NB4 (cell line): Measurements from ENCODE around the gene LRMDA.
A peak's percentile ranks its signal among the peaks of the same experiment; 100 is the strongest.

ENCODE experiments used
- DNase-seq: peaks from one replicate; pipeline ENCODE4 v3.0.0; 2010; ENCODE audit warnings: low read depth
- H3K4me3 ChIP-seq: one replicate; pipeline ENCODE4 v1.5.1; 2011; ENCODE audit warnings: mild to moderate bottlenecking, low read depth, low read length, moderate library complexity
- MYC ChIP-seq: IDR thresholded peaks from 2 replicates; pipeline ENCODE4 v1.6.1; 2011; ENCODE audit warnings: low read depth, low read length
- POLR2A ChIP-seq: IDR thresholded peaks from 2 replicates; pipeline ENCODE4 v1.6.1; 2011; ENCODE audit warnings: mild to moderate bottlenecking; ENCODE audit not compliant: insufficient read length; ENCODE audit errors: extremely low read depth
- TF ChIP-seq, protein P1 (sequence below): IDR thresholded peaks from 2 replicates; pipeline ENCODE4 v1.6.1; 2011; ENCODE audit warnings: low read depth, low read length
- TF ChIP-seq, protein P2 (sequence below): IDR thresholded peaks from one replicate; pipeline ENCODE4 v1.5.1; 2012; ENCODE audit warnings: low read depth, low read length

The LRMDA gene

DNA sequence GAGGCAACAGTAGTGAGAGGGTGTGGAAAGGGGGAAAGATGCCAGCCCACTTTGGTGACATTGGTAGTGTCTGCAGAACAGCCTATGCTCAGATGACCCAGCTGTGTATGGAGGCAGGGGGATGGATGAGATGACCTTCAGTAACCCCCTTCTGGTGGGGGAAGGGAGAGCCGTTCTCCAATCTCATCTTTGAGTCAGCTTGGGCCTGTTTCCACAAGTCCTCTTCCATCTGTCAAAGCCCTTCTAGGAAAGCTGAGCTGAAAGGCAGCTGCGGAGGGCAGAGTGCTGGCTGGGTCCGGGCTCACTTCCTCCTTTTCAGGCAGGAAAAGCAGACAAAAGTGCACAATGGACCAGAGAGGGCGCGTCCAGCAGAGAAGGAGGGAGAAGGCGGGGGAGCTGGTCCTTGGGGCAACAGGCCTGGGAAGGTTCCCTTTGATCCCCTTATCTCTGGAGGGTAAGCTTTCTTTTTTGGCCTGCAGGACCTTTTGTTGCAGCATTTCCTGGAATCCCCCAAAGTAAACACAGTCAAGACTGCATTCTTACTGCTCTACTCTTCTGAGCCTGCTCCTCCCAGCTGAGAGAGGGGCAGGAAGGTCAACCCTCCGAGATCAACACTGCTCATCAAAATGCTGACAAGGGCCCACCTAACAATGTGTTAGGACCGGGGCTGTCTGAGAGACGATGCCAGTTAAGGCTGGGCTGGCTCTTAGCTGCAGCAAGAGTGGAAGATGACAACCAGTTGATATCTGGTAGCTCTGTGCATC, 1.2 kb upstream of the LRMDA start:
- TF ChIP-seq, protein P1, sequence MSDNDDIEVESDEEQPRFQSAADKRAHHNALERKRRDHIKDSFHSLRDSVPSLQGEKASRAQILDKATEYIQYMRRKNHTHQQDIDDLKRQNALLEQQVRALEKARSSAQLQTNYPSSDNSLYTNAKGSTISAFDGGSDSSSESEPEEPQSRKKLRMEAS = no peak
- TF ChIP-seq MYC (no peak; the same call in 1 of the 2 replicates), POLR2A (no peak)
- TF ChIP-seq, protein P2, sequence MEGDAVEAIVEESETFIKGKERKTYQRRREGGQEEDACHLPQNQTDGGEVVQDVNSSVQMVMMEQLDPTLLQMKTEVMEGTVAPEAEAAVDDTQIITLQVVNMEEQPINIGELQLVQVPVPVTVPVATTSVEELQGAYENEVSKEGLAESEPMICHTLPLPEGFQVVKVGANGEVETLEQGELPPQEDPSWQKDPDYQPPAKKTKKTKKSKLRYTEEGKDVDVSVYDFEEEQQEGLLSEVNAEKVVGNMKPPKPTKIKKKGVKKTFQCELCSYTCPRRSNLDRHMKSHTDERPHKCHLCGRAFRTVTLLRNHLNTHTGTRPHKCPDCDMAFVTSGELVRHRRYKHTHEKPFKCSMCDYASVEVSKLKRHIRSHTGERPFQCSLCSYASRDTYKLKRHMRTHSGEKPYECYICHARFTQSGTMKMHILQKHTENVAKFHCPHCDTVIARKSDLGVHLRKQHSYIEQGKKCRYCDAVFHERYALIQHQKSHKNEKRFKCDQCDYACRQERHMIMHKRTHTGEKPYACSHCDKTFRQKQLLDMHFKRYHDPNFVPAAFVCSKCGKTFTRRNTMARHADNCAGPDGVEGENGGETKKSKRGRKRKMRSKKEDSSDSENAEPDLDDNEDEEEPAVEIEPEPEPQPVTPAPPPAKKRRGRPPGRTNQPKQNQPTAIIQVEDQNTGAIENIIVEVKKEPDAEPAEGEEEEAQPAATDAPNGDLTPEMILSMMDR = no peak
- DNase-seq = peak; percentile 97
- peak overlapping the region; percentile 42 for H3K4me3 ChIP-seq

DNA sequence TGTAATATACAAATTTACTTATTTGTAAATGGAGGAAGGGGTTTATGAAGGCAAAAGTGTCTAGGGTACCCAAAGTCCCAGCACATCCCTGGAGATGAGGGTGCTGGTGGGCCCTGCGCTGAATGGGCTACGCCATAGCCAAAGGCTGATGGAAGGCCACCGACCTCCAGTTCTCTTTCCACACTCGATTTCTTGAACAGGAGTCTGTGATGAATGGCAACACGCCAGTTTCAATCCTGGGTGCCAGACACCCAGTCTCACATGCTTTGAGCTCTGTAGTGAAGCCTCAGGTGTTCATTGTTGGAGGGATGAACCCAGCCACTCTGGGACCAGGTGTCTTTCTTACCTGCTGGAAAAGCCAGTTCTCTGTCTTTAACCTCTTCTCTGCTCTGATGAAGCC, 752 bp downstream of the LRMDA start:
- H3K4me3 ChIP-seq = peak overlapping the region; percentile 63
- DNase-seq = peak; percentile 56
- TF ChIP-seq MYC = no peak
- TF ChIP-seq POLR2A = no peak
- TF ChIP-seq, protein P2 = no peak
- TF ChIP-seq, protein P1 = 0 out of 2 replicates have a peak, but pooled peaks have one; percentile 24

DNA sequence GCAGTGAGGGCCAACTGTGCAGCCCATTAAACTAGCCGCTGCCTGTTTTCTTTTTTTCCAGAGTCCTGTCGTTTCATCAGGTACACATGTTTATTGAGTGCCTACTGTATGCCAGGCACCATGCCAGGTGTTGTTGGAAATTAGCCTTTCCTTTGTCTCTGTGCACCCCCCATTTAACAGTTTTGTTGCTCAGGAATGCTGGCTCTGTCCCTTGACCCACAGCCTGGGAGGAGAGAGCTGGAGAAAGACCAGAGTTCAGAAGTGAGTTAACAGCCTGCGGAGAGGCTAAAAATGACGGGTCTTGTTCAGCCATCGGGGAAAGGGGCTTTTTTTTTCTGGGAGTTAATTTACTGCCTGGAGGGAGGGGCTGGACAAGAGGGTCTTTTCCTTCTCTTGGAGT, 1.3 kb downstream of the LRMDA start:
- H3K4me3 ChIP-seq = peak overlapping the region; percentile 63

DNA sequence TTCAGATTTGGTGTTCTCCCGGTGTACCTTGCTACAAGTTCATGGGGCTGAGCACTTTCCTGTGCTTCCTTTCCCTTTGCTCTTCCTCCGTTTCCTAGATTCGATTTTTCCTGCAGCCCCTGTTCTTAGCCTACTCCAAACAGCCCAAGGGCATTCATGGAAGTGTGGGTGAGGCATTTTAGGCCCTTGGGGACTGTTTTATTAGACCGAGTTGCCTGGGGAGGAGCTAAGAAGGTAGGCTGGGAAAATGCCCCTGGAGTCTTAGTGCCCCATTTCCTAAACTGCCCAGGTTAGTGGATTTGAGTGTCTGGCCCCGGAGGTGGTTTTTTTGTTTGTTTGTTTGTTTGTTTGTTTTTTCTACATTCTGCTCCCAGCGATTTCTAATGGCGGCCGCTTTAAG, 1.8 kb downstream of the LRMDA start:
- peak overlapping the region; percentile 63 for H3K4me3 ChIP-seq
- TF ChIP-seq, protein P1 = no peak
- TF ChIP-seq POLR2A (no peak), MYC (no peak)
- TF ChIP-seq, protein P2 = no peak
- DNase-seq = peak; percentile 52

More for the DNA sequence above, 1.3 kb downstream of the LRMDA start:
- TF ChIP-seq, protein P2 = no peak
- TF ChIP-seq, protein P1 = no peak
- TF ChIP-seq POLR2A = no peak
- no peak for TF ChIP-seq MYC
- peak; percentile 31 for DNase-seq

DNA sequence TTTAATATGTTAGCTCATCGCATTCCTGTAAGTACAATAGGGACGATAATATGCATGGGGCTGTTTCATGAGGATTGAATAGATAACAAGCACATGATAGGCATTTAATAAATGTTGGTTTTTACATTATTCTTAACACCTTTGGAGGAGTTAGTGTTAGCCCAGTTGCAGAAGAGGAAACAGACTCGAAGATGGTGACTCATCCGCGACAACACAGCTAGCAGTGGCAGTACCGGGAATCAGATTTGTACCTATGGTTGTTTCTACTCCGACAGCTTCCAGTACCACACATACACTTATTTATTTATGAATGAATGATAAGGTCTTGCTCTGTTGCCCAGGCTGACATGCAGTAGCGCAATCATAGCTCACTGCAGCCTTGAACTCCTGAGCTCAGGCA, 2.9 kb downstream of the LRMDA start:
- H3K4me3 ChIP-seq = peak overlapping the region; percentile 63
- TF ChIP-seq, protein P1 = no peak
- no peak for TF ChIP-seq POLR2A
- TF ChIP-seq, protein P2 = no peak
- no peak for TF ChIP-seq MYC
- DNase-seq = peak; percentile 73
